NCI-H510A treated with DMSO at 0.1 percent for 48 hours (cell line): ENCODE measurements around the gene MBNL2.
A peak's percentile ranks its signal among the peaks of the same experiment; 100 is the strongest.

ENCODE experiments used
- DNase-seq: peaks from one replicate; lab custom pipeline; 2025; lab: John Stamatoyannopoulos, UW

The MBNL2 gene

GRCh38 chr13:97327506-97328221, 105.5 kb downstream of the MBNL2 start:
- DNase-seq, result no peak

DNA sequence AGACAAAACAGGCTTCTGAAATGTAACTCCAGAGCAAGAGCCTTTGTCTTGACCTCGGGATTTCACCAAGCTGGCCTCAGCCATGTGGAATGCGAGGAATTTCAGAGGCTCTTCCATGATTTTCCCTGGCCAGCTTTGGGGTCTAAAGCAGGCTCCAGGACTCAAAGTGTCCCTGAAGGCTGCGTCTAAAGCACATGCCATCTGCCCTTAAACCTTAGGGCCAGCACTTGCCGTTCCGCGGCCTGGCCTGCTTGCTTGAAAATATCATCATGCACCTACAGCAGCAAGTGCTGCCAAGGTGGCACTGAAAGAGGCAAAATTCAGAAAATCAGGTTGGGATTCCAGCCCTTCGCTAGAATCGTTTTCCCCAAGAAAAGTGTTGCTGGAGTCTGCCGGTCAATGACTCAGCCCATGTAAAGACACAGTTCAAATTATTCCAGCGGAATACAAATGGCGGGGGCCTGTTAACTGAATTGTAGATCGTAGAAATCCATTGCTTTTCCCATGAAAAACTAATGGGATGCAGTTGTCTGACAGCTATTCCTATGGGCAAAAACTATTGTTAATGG, 106.2 kb downstream of the MBNL2 start:
- DNase-seq, result no peak

DNA sequence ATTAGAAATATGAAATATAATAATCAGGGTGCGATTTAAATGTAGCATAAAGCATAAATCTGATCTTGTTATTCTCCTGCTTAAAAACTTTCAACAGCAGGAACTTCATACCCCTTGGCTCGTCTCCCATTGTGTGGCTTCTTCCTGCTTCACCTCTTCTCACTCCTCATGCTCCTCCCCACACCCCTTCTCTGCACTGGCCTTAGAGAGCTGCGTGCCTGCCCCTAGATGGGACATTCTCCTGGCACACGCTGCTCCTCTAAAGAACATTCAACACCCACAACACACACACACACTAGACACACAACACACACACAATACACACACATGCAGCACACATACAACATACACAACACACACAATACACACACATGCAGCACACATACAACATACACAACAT, 107.2 kb downstream of the MBNL2 start:
- no peak for DNase-seq

- no peak for DNase-seq
Observed at GRCh38 chr13:97330448-97330847, 108.3 kb downstream of the MBNL2 start.

DNA sequence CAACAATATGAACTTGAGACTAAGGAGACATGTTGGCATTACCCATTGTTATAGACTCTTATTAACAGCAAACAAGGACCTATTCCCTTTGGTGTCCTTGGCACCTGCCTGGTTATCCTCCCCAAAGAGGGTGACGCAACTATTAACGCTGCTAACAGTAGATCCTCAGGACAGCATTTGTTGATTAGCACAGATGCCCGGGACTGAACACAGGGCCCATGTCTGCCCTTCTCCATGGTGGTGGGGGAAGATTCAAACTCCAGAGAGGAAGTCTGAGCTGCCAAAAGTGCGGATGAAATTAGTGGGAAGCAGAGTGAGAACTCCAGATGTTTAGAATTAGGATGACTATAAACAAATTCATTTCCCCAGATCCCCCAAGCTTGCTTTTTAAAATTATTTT, 110.6 kb downstream of the MBNL2 start:
- no peak for DNase-seq

DNA sequence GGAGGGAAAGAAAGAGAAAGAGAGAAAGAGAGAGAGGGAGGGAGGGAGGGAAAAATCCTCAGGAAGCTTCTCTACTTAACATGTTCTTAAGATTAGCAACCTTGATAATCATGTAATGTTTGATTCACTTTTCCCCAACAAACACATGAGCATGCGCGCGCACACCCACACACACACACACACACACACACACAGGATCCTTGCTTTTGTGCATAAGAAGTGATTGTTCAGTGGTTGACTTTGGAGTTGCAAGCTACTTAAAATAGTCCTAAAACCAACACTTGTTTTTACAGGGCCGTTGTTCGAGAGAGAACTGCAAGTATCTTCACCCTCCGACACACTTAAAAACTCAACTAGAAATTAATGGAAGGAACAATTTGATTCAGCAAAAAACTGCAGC, 111.8 kb downstream of the MBNL2 start:
- no peak for DNase-seq

GRCh38 chr13:97334690-97335089, 112.6 kb downstream of the MBNL2 start:
- no peak for DNase-seq

GRCh38 chr13:97335488-97336134, 113.5 kb downstream of the MBNL2 start:
- no peak for DNase-seq

- no peak for DNase-seq
Observed at GRCh38 chr13:97337985-97338499, 115.9 kb downstream of the MBNL2 start.

GRCh38 chr13:97338571-97338970, 116.4 kb downstream of the MBNL2 start:
- DNase-seq, result no peak

DNA sequence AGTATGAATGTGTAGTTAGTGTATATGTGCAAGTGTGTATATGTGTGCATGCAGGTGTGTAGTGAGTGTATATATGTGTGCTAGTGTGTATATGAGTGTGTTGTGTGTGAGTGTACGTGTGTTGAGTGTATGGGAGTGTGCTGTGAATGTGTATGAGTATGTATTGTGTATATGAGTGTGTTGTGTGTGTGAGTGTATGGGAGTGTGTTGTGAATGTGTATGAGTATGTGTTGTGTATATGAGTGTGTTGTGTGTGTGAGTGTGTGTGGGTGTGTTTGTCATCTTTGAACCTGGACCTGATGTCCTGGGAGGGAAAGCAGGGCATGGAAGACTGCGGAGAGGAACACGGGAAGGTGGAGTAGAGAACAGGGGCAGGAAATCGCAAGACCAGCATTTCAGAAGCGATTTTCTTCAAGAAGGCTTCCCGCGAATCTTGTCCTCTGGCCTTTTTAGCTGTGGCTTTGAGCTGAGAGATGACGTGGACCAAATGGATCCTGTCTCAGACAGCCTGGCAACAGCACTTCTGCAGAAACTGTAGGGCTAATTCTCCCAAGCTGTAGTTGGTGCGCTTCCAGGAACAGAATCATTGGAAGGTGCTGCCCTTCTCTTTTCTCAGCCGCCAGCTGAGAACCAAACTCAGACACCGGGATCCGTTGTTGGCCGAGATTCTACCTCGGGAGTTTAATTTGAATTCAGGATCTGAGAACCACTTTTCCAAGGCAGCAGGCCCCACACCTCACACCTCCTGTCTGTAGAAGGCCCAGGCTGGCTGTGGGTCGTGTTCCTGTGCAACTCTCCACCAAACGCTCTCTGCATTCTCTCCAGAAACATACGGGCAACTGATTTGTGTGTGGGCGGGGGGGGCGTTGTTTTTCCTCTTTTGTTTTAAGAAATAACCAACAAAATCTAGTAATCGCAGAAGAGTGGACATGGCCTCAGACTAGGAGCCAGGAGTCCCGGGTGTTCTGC, 117.2 kb downstream of the MBNL2 start:
- DNase-seq, result no peak

- DNase-seq, result no peak
Observed at GRCh38 chr13:97339988-97340749, 118.0 kb downstream of the MBNL2 start.

GRCh38 chr13:97341135-97341534, 119.0 kb downstream of the MBNL2 start:
- DNase-seq, result no peak

DNA sequence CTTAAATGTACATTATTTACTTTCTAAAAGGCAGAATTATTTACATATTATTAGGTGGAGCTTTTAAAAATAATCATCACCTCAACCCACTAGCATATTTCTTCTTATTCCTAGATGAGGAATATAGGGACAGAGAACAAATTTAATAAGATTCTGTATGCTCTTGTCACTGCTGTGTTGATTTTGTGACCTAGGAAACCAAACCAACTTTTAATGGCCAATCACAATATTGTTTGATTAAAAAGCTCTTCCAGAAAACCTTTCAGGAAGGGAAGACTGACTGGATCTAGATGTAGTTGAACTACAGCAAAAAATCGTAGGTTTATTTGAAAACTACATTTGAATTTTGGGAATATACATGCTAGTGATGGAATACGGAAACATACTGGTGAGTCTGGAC, 120.0 kb downstream of the MBNL2 start:
- no peak for DNase-seq

- DNase-seq, result no peak
Observed at GRCh38 chr13:97342936-97343335, 120.8 kb downstream of the MBNL2 start.

- peak; percentile 53 for DNase-seq
Observed at GRCh38 chr13:97344265-97345175, 122.4 kb downstream of the MBNL2 start.

- DNase-seq, result no peak
Observed at GRCh38 chr13:97346097-97346496, 124.0 kb downstream of the MBNL2 start.

GRCh38 chr13:97346561-97347254, 124.6 kb downstream of the MBNL2 start:
- DNase-seq, result no peak

GRCh38 chr13:97347255-97347932, 125.3 kb downstream of the MBNL2 start:
- DNase-seq, result no peak
